Left colon (tissue), 2 donors: ENCODE data around the gene FLRT1. TPM values are rescaled to one million over a fixed set of nuclear protein-coding genes. Genes with fewer than 3 reads are reported as not detected.

Experiments
- ATAC-seq: fragments of 200-7000 bp; cut with Tn5 transposase; one replicate; pipeline ENCODE4 v1.9.1; 2020; ENCODE audit warnings: mild to moderate bottlenecking, moderate library complexity
- DNase-seq, 2 donors: peaks; one replicate each; pipeline ENCODE4 v3.0.0-alpha.2; 2020
- intact Hi-C, 2 donors: fragments of 100-400 bp; cut with DNase I in 1 of 2; cut with micrococcal nuclease in 1 of 2; formaldehyde crosslinking; loops; one replicate each; pipeline versions ENCODE4 v1.11.2 to v1.14.0; 2022; cut with DNase I, micrococcal nuclease
- total RNA-seq, 2 donors: library from RNA; stranded (reverse); fragmentation: NEBNext Ultra II Directional; extraction: Animal tissue kit (Norgen Biotek cat#: 25700); gene quantifications; one replicate each; pipeline ENCODE4 v1.2.1, GENCODE V29; 2021
- donor health status: DM: no; HTN: no; CAD: no.
- donor health status: DM: yes; HTN: yes; CAD: no.

FLRT1 gene
- total RNA-seq, 2 donors from 2014 or later, result 1.2 TPM; not detected in 1

DNA sequence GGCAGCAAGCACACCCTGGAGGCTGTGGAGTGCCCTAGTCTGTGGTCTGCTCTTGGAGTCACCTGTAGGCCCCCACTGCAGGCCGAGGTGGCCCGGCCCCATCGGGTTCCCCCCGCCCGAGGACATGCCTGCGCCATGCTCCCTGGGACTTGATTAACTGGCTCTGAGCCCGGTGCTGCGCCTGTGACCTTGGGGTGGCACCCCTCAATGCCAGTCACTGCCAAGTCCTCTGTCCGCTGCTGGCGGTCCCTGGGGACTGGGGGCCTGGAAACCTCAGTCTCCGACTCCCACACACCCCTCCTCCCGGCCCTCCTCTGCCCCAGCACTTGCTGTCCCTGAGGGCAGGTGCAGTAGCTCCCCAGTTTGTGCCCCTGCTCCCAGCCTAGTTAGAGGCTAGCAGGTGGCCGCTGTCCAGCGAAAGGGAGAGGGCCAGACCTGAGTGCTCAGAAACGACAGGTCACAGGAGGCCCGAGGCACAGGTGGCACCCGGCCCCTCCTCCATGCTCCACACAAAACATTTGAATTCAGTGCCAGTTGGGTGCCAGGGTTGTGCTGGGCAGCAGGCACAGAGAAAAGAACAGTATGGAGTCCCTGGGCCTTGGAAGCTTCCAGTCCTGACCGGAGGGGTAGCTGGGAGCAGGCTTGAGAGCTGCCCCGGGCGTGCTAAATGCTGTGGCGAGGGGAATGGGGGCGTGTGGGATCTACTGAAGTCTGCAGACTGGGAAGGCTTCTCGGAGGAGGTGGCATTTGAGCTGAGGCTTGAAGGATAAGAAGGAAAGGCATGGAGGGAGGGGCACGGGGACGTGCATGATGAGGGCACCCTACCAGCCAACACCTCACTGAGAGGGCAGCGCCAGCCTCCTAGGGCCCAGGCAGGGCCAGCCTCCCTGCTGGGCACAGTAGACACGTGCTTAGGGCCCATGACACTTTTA lies 16.4 kb upstream of the FLRT1 start:
- no peak for DNase-seq
- intact Hi-C loops, result no loop called here
- ATAC-seq, result no peak

DNA sequence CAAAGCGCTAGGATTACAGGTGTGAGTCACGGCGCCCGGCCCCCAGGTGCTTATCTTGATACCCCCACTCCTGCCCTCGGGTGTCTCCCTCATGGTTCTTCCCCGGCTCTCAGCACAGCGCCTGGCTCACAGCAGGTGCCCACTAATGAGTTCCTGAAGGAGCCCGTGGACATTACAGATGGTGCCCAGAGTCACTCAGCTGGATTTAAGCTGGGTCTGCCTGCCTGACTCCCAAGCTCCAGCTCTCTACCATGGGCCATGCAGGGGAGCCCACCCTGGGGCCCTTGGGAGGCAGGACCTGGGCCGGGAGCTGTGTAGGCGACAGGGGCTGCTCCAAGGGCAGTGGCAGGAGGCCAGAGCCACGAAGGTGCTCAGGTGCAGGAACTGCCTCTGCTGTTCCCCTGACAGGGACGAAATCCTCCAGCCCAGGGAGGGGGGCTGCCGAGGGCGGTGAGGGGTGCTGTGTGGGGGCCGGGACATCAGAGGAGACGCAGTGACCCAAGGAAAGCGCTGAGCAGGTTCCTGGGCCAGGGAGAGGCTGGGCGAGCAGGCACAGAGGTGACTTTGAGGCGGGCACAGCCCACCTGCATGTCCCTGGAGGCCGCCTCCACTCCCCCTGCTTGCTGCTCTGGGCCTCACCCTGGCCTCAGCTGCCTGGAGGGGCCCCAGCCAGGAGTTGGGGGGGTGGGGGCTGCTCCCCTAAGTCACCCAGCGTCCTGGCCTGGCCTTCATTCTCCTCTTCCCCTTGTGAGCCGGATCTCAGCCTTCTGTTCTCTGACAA lies 14.6 kb upstream of the FLRT1 start:
- ATAC-seq, result no peak
- intact Hi-C loops, result no loop called here
- no peak for DNase-seq

DNA sequence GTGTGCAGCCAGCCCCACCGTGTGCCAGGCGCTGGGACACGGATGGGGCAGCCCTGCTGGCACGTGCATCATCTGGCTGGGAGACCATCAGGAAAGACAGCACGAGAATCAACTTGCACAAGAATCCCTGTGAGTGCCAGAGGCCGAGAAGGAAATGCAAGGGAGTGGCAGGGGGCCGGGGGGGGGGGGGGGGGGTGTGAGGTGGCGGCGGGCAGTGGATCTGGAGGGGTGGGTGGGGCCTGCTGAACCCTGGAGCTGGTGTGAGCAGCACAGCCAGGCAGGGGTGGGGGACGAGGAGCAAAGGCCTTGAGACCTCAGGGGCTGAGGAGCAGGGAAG lies 14.0 kb upstream of the FLRT1 start:
- DNase-seq (no peak), ATAC-seq (no peak)

DNA sequence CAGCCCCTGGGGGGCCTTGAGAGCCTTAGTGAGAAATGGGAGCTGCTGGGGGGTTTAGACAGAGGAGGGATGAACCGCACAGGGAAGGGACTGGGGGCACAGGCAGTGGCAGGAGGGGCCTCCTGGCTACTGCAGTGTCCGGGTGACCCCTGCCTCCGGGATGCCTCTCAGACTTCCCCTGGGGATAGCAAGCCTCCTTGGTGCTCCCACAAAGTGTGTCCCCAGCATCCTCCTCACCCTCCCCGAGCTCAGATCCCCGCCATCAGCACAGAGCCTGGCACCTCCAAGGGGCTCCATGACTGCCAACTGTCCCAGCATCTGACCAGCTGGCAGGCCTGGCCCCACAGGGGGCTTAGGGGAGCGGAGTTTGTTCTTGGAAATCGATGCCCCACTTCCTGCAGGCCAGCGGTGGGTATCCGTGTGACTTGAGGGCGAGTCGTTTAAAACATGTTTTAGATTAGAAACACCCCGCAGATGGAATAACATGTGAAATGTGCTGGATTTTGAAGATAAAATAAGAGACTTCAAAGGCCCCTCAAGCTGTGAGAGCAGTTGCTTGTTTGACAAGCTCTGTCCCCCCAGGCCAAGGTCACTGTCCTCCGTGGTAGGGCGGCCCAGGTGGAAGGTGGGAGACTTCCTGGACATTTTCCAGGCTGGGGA lies 13.5 kb upstream of the FLRT1 start:
- DNase-seq (no peak), ATAC-seq (no peak)
- intact Hi-C loops, result no loop called here

More for the DNA sequence above, 14.0 kb upstream of the FLRT1 start:
- intact Hi-C loops, result no loop called here

DNA sequence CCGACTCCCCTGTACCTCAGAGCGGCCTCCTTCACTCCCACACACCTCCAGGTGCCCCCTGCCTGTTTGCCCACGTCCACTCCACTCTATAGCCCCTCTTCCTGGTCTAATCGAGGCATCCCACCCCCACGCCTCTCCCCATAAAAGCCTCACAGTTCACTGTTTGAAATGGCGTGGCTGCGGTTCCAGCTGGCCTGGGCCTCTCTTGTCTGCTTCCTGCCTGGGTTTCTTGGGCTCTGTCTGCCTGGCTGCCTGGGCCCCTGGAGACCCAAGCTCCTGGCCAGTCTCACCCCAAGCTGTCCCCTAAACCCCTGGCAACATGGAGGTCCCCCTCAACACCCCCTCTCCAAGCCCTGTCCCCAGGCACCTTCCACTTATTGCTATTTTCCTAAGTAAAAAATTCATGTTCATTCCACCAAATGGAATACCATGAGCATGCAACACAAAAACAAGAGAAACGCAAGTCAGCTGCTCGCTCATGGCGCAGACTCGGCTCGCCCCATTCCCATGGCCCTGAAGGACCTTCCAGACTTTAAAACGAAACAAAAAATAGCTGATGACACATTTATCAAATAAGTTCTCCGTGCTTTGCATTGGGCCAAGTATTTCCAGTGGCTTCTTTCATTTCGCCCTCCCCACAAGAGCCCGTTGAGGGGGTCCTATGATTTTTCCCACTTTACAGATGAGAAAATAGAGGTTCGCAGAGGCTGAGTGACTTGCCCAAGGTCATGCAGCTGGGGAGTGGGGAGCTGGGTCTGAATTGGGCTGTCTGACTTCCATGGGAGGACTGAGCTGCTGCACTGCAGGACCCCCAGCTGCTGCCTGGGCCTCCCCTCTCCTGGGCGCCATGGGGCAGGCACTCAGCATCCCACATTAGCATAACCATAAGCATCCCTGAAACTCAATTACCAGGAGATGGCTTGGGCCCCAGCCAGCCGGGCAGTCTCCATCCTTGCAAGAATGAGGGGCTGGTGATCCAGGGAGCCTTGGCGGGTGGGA lies 11.7 kb upstream of the FLRT1 start:
- ATAC-seq, result no peak
- intact Hi-C loops, result no loop called here
- no peak for DNase-seq

DNA sequence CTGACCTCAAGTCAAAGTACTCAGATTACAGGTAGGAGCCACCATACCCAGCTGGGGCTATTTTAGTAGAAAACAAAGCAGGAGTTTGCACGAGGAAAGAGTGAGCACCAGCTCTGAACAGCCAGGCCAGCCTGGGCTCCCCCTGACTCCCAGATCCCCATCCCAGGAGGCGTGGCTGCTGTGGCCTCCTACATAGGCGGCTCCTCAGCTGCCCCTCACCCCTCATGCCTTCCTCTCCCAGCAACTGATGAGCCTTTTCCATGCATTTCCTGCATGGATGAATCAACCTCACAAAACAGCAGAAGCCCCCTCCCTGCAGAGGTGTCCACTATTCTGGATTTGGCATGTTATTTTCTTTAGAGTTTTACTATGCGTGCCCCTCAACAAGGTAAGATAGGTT lies 10.5 kb upstream of the FLRT1 start:
- ATAC-seq (no peak), DNase-seq (no peak)
- intact Hi-C loops, result no loop called here

DNA sequence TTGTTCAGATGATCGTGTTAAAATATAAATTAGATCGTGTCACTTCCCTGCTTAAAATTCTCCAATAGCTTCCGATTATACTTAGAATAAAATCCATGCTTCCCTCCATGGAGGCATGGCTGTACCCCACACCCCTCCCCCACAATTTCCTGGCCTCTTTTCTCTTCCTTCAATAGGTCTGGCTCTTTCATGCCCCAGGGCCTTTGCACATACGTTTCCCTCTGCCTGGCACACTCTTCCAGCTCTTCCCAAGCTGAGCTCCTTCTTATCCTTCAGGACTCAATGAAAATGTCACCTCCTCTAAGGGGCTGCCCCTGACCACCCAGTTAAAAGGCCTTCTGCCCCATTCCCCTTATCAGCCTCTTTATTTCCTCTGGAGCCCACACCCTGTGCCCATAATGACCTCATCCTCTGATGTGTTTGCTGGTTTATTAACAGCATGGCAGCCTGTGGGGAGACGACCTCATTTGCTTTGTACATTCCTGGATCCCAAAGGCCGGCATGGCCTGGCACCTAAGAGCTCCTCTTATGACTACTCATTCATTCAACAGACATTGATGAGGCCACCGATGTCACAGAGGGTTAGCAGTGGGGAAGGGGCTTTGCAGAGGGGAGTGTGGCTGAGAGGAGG lies 9.0 kb upstream of the FLRT1 start:
- intact Hi-C loops, result no loop called here
- ATAC-seq (no peak), DNase-seq (no peak)

DNA sequence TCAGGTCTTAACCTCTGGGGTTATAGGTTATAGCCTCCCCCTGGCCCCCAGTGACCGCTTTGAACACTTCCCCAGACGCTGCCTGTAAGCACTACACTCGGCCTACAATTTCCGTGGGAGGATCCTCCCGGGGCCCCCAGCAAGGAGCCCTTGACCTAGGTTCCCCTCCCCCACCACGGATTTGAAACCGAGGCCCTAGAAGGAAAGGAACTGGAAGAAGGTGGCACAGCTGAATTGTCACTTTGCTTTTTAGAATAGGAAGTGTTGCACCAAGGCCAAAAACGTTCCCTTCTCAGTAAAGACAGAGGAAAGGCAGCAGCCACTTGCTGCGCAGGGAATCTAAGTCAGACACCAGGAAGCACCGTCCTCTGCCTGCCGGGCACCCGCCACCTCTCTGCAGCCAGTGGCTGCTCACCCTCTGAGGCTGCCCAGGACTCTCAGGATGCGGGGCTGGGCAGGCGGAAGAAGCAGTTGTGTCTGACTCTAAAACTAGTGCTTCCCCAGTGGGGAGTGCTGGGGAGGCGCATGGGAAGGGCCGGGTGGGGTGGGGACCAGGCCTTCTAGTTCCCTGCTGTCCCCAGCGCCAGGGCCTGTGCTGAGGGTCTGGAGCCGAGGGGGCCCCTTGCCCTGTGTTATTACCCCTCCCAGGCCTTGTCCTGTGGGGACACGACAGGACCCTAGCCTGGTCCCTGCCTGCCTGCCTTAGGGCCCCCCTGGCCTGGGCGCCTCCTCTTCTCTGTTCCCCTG lies 7.9 kb upstream of the FLRT1 start:
- no peak for ATAC-seq
- DNase-seq, result no peak
- intact Hi-C loops, result no loop called here

DNA sequence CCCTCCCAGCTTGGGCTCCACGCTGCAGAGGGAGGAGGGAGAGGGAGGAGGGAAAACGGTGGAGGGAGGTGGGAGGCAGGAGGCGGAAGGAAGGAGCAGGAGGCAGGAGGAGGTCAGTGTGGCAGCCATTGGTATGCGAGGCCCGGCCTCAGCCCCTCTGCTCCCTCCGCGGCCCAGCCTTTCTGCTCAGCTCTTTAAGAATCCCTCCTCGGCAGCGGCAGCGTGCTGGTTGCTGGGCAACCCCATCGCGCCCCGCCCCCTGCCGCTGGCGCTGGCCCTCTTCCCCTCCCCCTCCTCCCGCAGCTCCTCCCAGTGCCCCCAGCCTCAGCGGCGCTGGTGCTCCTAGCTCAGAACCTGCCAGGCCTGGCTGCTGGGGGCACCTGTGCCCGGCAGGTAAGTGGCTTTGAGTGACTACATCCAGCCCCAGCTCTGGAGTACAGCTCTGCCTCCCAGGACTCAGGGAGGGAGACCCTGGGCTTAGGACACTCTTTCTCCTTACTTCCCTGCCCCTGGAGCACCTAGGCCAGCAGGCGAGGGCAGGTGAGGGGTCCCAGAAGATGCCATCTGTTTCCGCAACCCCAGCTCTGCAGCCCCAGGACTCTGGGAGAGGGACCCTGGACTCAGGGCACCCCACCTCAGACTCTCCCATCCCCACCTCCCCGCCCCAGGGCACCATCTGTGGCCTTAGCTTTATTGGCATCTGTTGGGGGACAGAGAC lies 7.2 kb upstream of the FLRT1 start:
- DNase-seq (no peak), ATAC-seq (peak; percentile 24)
- intact Hi-C loops, result no loop called here

DNA sequence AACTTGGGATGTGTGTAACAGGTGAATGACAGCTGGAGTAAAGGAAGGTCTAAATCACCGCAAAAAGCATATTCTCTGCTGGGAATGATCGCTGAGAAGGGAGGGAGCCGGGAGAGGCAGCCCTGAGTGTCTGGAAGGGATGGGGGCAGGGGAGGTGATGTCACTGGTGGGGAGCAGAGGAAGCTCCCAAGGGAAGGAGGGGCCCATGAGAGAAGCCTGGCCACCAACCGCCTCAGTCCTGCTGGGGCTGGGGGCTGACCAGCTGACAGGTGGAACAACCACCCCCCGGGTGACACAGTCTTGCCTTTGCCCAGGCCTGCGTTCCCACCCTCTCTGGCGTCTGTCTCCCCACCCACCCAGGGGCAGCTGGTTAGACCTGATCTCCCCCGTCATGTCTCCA lies 6.0 kb upstream of the FLRT1 start:
- ATAC-seq (no peak), DNase-seq (no peak)
- intact Hi-C loops, result no loop called here

DNA sequence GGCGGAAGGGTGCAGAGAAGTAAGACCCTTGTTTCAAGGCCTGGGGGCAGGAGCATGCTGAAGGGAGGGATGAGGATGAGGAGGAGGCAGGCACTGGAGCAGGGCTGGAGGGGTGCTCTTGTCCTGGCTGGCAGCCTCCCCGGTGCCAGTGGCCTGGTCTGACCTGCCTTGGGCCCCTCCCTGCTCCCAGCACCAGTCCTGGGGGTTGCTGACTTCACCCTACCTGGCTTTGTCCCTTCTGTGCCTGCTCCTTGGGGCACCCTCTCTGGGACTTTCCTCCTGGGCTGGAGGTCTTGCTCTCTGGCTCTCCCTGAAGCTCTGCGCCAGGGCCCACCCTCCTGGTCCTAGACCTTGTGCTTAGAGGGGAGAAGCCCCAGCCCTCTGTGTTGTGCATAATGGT lies 4.7 kb upstream of the FLRT1 start:
- no peak for ATAC-seq
- intact Hi-C loops, result no loop called here
- DNase-seq, result no peak

DNA sequence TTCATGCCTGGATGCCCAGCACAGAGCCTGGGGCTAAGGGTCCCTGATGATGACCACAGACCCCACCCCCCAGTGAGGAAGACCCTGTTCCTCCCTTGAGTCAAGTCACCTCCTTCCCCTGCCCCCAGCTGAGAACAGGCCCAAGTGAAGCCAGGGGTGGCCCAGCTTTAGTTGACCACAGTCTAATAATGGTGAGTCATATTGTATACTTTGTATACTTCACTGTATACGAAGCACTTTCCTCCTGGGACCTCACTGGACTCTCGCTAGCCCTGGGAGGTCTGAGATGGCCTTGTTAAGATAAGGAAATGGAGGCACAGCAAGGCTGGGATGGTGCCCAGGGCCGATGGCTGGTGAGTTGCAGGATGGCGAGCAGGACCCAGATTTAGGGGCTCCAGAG lies 3.7 kb upstream of the FLRT1 start:
- no peak for DNase-seq
- intact Hi-C loops, result no loop called here
- no peak for ATAC-seq

DNA sequence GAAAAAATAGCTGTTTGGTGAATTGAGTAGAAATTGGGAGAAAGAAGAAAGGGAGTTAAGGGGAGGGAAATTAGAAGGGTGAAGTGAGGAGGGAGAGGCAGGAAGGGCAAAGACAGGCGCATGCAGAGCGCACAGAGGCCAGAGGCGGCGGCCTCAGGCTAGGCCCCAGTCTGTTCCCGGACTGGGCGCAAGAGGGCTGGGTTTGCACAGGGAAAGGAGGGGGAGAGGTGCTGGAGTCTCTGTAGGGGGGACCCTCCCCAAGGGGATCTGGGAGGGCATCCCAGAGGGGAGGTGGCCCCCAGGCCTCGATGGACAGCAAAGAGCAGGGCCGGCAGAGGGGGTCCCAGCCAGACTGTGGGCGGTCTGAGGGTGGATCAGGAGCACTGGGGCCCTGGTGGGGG lies 1.3 kb upstream of the FLRT1 start:
- ATAC-seq (no peak), DNase-seq (no peak)
- intact Hi-C loops, result no loop called here

DNA sequence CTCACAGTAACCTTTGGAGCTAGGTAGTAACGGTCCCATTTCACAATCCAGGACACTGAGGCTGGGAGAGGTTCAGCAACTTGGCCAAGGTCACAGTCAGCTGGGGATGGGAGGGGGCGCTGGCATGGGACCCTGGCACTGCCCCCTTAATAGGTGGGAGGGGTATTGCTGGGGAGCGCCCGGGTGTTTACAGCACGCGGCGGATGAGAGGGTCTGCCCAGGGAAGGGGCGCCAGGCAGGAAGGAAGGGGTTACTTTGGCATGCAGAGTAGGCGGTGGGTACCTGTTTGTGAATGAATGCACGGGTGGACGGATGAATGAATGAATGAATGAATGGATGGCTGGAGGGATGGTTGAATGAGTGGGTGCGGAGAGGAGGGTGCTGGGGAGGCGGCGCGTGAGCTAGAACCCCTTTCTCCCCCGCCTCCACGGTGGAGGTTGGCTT lies 628 bp upstream of the FLRT1 start:
- DNase-seq, result no peak
- intact Hi-C loops, result no loop called here
- no peak for ATAC-seq

DNA sequence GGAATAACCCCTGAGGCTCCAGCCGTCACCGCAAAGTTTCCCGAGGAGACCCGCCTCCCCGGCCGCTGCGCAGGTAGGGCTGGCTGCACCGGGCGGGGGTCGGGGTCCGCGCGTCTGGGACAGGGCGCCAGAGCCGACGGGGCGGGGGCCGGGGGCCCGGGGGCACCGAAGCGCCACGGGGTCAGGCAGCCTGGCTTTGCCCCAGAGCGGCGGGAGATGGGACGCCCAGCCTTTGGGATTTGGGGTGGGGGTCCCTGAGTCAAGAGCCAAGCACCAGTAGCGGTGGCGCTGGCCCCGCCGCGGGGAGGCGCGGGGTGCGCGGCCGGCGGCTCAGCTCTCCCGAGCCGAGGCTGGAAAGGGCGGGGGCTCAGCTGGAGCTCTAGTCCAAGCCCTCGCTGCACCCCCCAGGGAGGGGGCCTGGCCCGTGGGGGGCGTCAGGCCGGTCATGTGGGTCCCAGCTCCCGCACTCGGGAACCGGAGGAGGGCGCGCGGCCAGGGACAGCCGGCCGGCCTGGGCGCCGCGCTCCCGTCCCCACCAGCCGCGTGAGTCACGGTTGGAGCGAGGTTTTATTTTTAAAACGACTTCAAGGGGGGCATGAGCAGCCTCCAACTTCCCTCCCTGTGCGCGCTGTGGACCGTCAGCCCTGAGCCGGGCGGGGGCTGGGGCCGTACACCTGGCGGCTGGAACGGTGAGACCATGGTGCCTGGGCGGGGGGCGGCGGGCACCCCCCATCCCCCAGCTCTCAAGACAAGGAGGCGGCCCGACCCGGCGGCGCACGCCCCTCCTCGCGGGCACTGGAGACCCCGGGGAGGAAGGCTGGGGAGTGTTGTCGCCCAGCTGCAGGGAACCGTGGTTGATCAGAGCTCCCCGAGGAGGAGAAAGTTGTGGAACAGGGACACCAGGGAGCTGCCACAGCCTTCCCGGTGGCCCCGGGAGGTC lies 626 bp downstream of the FLRT1 start:
- peak; percentile 20 for ATAC-seq
- peak in 1 of 2 donors; percentile 36 for DNase-seq
- intact Hi-C loops, result no loop called here
